ENCODE measurements around the gene CCDC69.
"Not testable (repeated sequence)": the region's sequence is repeated elsewhere in the genome, so short reads cannot be mapped to it uniquely, and the experiment has no call there.

CCDC69 gene

DNA sequence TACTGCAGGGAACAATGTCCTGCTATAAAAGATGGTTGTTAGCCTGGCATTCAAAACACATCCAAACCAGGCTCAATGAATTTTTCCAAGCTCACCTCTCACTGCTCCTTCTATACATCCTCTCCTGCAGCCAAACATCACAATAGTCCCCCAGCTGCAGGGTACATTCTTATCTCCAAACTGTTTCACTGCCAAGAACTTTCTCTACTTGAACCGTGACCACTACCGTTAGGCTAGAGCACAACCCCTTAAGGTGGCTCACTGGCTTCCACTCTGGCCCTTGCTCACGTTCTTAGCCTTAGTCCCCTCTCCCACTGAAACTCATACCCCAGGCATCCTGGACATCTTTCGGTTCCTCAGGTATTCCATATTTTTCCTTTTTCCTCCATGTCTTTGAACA lies 37.4 kb downstream of the CCDC69 start:
- no peak for DNase-seq

DNA sequence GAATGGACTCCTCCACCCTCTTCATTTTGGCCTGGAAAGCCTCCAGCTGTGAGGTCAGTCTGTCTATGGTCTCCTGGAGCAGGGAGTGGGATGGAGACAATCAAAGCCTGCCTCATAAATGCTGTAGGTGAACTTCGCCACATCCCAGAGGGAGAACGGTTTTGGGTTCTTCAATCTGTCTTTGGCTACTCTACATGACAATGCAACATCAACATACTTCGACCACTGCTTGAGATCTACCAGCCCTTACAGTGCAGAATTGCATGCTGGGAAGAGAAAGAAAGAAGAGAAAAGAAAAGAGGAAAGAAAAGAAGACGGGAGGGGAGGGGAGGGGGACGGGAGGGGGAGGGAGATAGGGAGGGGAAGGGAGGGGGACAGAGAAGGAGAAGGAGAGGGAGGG lies 37.8 kb downstream of the CCDC69 start:
- no peak for DNase-seq

DNA sequence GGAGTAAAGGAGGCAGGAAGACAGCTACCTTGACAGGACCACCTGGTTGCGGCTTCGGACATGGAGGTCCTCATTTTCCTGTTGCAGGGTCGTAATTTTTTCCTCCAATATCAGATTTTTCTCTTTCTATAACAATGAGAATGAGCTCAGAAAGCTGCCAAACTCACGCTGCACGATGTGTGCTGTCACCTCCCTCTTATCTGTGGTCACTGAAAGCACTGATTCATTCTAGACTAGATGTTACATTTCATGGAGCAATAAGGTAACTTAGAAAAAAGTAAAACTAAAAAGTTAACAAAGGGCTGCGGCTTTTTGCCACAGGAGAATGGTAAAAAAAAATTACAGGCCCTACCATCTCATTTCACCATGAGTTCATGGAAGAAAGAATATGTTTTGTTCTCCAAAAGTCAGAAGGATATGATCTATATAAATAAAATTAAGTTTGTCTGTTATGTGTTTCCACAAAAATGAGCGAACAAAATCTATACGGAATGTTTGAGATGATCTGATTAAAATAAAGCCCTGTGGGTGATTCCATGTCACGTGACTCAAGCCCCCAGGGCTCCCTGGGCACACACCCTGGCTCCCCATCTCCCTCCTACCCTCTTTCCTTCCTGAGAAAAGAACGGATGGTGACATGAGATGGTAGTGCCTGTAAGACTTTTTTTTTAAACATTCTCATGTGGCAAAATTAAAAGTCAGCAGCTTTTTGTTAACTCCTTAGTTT lies 39.4 kb downstream of the CCDC69 start:
- DNase-seq, result no peak

DNA sequence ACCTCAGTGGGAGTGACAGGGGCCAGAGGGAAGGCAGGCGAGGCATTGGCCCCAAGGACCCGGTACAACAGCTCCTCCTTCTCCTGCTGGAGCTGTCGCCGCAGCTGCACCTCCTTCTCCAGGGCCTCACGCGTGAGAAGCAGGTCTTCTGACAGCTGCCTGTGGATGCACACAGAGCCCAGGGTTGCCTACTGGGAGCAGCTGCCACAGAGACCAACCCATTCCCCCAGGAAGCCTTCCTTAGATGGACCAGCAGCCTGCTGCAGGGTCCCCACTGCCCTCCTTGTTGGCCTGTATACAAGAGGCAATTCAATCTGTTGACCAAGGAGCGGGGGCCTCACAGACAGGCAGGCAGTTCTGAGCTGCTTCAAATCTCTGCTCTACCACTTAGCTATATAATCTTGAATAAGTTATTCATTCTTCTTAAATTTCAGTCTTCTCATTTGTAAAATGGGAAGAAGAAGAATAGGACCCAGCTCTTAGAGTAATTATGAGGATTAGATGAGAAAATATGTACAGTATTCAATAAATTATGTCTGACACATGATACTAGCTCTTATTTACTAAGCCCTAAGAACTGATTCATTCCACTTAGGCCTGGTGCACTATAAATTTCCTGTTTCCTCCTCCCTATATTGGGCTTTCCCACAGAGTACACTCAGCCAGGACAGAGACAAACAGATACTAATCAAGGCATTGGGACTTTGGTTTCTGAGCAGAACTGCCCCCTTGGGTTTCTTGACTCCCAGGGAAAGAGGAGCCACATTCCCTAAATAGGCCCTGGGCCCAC lies 40.2 kb downstream of the CCDC69 start:
- no peak for DNase-seq

DNA sequence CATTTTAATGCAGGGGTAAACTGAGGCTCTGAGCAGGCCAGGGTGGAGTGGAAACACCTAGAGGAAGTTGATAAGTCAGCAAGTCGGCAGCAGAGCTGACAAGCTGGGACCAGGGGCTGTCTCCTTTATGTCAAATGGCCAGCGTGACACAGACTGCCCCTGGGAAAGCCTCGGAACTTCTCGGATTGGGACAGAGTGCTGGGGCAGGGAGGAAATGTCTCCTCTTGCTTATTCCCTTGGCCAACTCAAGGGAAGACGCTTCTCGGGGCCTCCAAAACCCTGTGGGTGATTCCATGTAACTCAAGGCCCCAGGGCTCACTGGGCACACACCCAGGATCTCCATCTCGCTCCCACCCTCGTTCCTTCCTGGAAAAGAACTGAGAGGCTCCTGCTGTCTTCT lies 40.9 kb downstream of the CCDC69 start:
- DNase-seq, result no peak

DNA sequence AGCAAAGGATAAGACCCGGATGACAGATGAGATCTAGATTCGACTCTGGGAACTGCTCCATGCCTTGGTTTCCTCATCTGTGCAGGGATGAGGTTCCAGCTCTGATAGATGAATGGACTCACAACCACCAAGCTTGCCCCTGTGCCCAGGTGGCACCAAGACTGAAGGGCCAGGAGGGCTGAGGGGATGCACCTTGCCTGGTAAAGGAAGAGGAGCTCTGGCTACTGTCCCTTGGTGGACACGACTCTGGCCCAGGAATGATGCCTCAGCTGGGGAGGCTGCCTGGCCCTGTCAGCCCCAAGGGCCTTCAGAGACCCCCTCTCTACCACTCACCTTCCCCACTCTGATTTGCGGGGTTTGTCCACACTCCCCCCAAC lies 41.4 kb downstream of the CCDC69 start:
- DNase-seq, result no peak

DNA sequence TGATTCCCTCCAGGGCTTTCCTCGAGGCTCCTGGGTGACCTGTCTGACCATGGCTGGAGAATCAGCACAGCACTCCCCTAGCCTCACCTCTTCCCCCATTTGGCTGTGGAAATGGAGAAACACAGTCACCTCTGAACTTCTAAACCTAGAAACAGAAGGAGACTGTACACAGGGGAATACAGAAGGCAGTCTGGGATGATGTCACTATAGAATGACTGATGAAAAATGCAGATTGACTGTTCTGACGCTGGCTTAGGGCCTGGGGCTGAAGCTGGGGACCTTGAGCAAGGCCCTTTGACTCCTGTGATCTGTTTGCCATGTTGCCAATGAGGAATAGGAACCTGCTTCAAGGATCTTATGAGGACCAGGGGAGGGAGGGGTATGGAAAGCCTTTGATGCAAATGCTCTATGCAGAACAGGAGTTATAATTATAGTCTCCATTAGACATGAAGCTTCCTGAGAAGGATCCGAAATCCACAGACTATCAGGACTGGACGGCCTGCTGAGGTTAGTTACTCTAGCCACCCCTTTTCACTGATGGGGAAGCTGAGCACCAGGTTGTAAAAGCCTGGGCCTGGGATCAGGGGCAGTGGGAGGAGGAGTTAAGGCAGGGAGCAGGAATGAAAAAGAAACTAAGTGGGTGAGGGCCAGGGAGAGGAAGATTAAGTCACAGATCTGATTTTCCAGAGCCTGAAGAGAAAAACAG lies 41.9 kb downstream of the CCDC69 start:
- DNase-seq, result no peak

DNA sequence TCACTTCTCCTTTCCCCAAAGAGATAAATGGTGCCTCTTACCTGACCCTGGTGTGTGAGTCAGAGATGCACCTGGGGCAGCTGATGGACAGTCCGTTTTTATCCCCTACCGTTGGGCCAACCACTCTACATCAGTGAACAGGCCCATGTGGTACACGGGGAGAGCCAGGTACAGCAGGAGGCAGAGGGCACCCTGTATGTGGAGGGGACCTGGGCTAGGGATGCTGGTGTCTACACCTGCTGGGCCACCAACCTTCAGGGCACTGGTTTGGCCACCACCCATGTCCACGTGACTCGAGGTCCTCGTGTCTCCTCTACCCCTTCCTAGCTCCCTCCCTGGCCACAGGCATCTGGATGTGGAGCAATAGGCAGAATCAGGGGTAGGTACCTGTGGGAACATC lies 43.6 kb downstream of the CCDC69 start:
- no peak for DNase-seq

DNA sequence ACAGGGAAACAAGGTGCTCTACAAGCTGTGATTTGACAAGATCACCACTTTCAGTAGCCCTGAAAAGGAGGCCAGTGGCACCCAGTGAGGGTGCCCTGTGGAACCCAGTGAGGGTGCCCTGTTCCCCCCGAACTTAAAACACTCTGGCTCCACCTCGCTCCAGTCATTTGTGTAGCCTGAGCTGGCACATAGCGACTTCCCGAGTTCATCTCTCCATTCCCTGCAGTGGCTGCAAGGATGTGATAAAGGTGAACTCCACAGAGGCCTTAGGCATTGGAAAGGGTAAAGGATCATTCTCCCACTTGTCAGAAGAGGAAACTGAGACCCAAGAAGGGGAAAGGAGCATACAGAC lies 44.4 kb downstream of the CCDC69 start:
- DNase-seq, result no peak

DNA sequence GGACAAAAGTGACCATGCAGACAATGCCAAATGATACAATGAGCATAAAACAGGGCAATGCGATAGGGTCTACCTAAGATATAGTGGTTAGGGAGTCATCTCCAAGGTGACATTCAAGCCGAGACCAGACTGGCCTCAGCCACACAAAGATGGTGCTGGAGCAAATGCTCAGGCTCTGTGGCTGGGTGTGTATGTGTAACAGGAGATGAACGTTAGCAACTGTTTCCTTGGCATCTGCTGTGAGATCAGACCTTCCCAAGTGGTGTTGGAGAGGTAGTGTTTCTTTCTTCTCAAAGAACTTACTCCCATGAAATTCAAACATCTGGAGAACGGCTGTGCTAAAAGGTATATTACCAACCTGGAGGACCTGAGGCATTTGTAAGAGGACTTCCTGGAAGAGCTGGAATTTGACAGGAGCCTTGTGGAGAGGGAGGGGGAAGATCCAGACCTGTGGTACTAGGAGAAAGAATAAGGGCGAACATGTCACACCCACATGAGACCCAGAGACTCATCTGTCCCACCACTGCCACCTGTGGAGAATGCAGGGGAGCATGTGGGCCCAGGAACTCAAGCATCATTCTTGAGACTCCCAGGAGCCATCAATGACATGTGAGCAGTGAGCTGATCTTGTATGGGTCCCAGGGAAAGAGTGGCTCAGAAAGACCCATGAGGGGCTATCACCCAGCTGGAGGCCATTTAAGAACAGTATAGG lies 45.0 kb downstream of the CCDC69 start:
- DNase-seq, result no peak

DNA sequence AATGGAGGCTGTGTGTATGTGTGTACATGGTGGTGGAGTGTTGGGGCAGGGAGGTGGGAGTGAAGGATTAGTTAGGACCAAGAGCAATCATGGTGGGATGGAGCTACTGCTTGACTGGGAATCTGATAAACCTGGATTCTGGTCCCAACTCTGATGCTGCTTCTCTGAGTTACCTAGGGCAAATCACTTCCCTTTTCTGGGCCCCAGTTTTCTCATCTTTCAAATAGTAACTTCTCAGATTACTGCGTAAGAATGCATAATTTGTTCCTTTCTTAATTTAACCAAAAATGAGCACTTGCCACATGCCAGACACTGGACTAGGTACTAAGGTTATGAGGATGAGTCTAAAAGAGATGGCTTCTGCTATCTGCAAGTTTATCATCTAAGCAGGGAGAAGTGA lies 45.5 kb downstream of the CCDC69 start:
- DNase-seq, result no peak

DNA sequence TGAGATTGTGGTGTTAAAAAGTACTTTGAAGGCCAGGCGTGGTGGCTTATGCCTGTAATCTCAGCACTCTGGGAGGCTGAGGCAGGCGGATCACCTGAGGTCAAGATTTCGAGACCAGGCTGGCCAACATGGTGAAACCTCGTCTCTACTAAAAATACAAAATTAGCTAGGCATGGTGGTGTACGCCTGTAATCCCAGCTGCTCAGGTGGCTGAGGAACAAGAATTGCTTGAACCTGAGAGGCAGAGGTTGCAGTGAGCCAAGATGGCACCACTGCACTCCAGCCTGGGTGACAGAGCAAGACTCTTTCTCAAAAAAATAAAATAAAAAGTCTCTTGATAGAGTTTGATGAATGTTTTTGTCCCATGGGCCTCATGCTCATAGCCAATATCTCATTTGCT lies 47.6 kb downstream of the CCDC69 start:
- DNase-seq, result not testable (repeated sequence)

DNA sequence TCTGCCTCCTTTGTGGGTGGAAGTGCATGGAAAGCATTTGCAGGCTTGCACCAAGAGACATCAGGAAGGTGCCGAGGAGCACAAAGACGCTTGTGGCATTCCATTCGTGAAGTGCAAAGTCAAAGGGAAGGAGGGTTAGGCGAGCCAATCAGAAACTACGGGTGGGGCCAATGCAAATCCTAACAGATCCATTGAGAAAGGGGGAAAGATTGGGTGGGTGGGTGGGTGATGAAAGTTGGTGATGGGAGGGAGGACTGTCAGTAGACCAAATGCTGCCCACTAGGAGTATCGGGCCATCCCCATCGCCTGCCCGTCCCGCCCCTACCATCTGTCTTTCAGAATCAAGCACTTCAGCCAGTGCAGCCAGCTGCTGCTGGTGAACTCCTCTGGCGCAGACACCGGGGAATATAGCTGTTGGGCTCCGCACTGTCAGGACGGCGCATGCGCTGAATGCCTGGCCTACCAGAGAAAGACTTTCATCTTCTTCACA lies 49.2 kb downstream of the CCDC69 start:
- DNase-seq, result no peak

DNA sequence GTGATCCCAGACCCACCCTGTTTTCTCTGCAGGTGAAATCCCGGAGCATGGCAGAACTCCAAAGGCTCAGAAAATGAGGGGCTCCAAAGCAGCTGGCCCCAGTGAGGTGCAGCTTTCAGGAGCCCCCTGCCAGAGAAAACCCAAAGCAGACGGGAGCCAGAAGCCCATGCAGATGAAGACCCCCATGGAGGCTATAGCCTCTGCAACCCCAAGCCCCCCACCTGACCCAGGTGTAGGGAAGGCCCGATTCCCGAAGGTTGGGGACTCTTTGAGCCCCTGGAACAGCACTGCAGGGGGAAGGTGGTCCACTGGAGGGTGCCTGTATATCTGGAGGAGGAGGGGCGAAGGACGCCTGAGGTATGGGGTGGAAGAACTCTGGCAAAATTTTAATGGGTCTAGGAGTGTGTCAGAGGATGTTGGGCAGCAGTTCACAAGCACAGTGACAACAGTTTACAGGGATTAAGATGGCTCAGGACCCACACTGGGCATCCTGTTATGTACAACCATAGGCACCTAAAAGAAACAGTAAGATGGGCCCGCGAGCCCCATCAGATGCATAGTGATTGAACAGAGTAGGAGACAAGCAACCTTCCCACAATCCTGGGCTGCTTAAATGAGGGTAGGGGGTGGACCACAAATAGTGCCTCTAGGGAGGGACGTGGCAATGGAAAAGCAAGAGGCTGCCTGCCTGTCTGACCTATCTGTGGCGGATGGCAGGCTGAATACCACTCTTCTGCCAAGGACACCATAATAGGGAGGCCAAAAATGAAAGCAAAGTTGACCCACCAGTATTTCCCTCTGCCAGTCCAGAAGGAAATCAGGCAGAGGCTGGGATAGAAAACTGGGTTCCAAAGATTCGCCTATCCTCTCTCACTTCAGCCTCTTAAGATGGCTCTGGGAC lies 49.9 kb downstream of the CCDC69 start:
- no peak for DNase-seq

DNA sequence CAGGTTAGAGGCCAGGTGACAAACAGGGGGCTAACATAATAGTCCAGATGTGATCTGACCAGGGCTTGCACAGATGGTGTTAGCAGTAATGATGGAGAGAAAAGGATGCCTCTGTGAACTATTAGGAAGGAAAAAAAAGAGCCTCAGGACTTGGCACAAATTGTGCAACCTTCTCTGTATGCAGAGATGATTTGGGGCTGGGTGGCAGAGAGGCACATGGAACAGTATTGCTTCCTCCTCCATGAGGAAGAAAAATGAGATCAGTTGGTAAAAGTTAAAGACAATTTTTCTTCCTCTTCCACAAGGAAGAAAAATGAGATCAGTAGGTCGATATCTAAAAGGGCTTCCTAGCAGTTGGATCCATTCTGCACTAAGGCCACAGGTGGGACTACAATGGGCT lies 52.4 kb downstream of the CCDC69 start:
- DNase-seq, result no peak

DNA sequence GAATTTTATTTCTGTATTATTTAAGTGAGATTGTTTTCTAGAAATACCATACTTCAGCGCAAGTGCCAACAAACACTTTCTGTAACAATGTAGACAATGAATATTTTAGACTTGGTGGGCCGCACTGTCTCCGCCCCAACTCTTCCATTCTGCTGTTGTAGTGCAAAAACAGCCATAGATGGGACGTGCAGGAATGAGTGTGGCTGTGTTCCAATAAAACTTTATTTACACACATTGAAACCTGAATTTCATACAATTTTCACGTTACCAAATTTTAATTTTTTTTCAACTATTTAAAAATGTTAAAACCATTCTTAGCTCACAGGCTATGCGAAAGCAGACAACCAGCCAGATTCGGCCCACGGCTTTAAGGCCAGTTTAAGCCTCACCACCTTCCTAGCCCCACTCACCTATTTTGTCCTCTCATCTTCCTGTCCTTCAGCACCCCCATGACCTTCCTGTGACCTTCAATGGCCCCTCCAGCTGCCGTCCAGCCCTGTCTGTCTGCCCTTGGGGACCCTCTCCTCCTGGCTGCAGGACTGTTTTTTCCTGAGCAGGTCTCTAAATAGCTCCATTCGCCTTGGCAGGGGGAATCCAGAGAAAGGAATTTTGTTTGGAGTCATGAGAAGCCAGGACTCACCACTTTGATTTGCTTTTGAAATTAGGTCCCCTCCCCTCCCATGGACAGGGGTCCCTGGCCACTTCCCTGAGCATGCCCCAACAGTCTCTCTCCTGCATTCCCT lies 55.1 kb downstream of the CCDC69 start:
- no peak for DNase-seq

DNA sequence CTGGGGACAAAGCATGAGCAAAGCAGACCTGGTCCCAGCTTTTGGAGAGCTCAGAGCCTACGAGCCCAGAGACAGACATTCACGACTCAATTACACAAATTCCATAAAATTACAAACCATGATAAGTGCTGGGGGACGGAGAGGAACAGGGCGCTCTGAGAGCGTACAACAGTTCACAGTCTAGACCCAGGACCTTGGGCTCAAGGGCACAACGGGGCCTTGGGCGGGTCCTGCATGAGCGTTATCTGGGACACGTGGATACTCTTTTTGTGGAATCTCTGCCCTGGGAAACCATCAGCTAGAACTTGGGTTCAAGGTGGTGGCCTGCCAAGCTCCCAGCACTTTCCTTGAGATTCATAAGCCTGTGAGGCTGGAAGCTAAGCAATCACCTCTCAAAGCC lies 56.9 kb downstream of the CCDC69 start:
- no peak for DNase-seq

DNA sequence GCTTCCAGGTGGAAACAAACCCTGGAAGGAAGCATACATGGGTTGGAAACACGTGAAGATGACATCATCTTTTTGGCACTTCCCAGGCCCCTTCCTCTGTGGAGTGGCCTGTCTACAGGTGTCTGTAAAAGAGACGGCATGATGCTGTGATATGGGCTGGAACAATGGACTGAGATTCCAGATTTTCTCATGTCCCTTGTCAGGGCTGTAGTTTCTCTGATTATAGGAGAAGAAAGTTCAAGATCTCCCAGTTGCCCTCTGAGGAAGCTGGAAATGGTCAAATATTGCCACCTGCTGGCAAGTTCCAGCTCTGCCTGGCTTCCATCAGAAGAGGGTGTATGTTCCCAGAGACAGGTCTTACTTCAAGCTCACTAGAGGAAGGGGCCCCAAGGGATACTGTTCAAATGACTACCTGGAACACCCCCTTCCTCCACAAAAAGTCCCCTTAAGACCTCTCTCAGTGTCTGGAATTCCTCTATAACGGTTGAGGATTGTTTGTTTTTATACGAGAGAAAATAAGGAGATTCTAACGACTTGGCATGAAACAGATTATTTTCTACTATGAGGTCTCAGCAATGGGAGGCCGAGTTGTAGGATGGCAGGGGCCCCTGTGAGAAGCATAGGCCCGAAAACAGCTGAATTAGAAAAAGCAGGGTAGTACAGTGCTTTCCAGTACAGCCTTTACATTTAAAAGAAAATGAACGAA lies 59.1 kb downstream of the CCDC69 start:
- DNase-seq, result peak; percentile 73

DNA sequence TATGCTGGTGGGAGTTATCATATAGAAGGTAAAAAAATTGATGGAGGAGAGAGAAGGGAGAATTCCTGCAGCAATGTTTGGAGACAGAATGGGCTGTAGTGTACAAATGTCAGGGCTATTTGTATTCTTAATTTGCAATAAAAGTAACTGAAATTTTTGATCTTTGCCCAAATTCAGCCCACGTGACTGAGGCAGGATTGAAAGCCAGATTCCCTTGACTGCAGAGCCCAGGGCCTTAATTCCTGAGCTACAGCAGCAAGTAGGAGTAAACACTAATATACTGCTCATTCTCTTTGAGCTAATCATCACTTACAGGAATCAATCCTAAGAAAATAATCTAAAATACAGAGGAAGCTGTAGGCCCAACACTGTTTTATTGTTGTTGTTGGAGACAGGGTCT lies 61.1 kb downstream of the CCDC69 start:
- no peak for DNase-seq

DNA sequence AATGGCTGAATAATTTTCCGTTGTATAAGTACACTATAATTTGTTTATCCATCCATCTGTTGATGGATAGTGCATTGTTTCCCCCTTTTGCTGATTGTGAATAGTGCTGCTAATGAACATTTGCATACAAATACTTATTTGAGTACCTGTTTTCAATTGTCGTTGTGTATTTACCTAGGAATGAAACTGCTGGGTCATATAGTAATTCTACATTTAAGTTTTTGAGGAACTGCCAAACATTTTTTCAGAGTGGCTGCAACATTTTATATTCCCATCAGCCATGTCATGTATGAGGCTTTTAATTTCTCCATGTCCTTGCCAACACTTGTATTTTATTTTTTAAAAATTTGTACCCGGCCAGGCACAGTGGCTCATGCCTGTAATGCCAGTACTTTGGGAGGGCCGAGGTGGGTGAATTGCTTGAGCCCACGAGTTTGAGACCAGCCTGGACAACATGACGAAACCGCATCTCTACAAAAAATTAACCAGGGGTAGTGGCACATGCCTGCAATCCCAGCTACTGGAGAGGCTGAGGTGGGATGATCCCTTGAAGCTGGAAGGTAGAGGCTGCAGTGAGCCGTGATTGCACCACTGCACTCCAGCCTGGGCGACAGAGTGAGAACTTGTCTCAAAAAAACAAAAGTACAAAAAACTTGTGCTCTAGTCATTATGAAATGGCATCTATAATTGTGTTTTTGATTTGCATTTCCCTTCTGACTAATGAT lies 64.1 kb downstream of the CCDC69 start:
- no peak for DNase-seq
